ENCODE measurements around the gene SSX5.
"Not testable (repeated sequence)": the region's sequence is repeated elsewhere in the genome, so short reads cannot be mapped to it uniquely, and the experiment has no call there.

SSX5 gene

GRCh38 chrX:48196745-48197201, at the start of gene SSX5:
Gene SSX5 (minus strand): TSS chrX:48196795. CDS start chrX:48195358, 1,437 bp downstream.
- no peak for FAIRE-seq

- not testable (repeated sequence) for FAIRE-seq
Measured at GRCh38 chrX:48224196-48224595, 27.6 kb upstream of the SSX5 start.

GRCh38 chrX:48214341-48214740, 17.7 kb upstream of the SSX5 start:
- not testable (repeated sequence) for FAIRE-seq

- not testable (repeated sequence) for FAIRE-seq
Measured at GRCh38 chrX:48190024-48190423, 6.6 kb downstream of the SSX5 start.

- not testable (repeated sequence) for FAIRE-seq
Measured at GRCh38 chrX:48181882-48182281, 14.7 kb downstream of the SSX5 start.

GRCh38 chrX:48180811-48181210, 15.8 kb downstream of the SSX5 start:
- FAIRE-seq, result no peak

GRCh38 chrX:48179691-48180090, 16.9 kb downstream of the SSX5 start:
- FAIRE-seq, result no peak

GRCh38 chrX:48166322-48166721, 30.3 kb downstream of the SSX5 start:
- FAIRE-seq, result not testable (repeated sequence)

- no peak for FAIRE-seq
Measured at GRCh38 chrX:48165241-48165640, 31.4 kb downstream of the SSX5 start.

- no peak for FAIRE-seq
Measured at GRCh38 chrX:48156014-48156413, 40.6 kb downstream of the SSX5 start.

GRCh38 chrX:48154796-48155195, 41.8 kb downstream of the SSX5 start:
- FAIRE-seq, result no peak

GRCh38 chrX:48153769-48154168, 42.8 kb downstream of the SSX5 start:
- FAIRE-seq, result no peak

GRCh38 chrX:48142697-48143096, 53.9 kb downstream of the SSX5 start:
- not testable (repeated sequence) for FAIRE-seq

GRCh38 chrX:48141810-48142508, 54.6 kb downstream of the SSX5 start:
- FAIRE-seq, result peak; percentile 53

- not testable (repeated sequence) for FAIRE-seq
Measured at GRCh38 chrX:48139076-48139475, 57.5 kb downstream of the SSX5 start.

All from A204.1 (cell line).